GM18951 (cell line): ENCODE data around the gene IQSEC1.

ENCODE experiments used
- POLR2A ChIP-seq: IDR thresholded peaks from 4 replicates; pipeline ENCODE4 v1.6.1; 2011; ENCODE audit warnings: mild to moderate bottlenecking; ENCODE audit not compliant: insufficient read length, insufficient read depth; ENCODE audit errors: extremely low read depth
- in situ Hi-C: fragments of 300-500 bp; cut with MboI; formaldehyde crosslinking; loops from one replicate; pipeline ENCODE4 v1.12.0; 2022; ENCODE audit warnings: low sequenced_read_pairs, mixed read lengths, inconsistent platforms; ENCODE audit not compliant: unreplicated experiment

The IQSEC1 gene

GRCh38 chr3:13102386-13103345 lies 29.4 kb upstream of the IQSEC1 start:
- TF ChIP-seq POLR2A: no peak
- in situ Hi-C loops: no loop called here

- TF ChIP-seq POLR2A: no peak
- in situ Hi-C loops: loop anchor here (25.0 kb wide), 1 partner anchor 363 kb away; no protein-coding TSS in a partner anchor
Observed at GRCh38 chr3:13099707-13100106, 26.5 kb upstream of the IQSEC1 start.

DNA sequence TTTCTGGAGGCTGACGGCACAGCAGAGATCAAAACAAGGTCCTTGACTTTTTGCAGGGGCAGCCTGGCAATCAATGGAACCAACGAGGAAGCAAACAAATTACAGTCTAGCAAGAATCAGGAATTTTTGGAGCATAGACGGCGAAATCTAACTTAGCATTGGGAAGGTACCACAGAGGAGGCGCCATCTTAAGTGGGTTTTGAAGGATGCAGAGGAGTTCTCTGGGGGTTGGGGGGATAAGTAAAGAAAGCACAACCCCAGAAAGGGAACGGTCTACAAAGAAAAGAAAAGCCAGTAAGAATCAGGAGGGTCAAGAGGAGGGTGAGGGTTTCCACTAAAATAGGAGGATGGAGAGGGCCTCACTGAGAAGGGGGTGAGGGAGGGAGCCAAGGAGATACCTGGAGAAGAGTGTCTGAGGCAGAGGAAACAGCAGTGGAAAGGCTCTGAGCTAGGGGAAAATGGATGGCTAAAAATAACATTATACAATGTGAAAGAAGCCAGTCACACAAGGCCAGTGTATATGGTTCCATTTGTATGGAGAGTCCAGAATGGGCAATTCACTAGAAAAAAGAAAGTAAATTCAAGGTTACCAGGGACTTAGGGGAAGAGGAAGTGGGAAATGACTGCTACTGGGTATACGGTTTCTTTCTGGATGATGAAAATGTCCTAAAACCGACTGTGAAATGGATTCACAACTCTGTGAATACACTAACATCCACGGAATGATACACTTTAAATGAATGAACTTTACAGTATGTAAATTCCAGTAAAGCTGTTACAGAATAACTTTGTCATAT lies 25.2 kb upstream of the IQSEC1 start:
- in situ Hi-C loops: loop anchor here (25.0 kb wide), 1 partner anchor 364 kb away; no protein-coding TSS in a partner anchor

GRCh38 chr3:13096356-13096755 lies 23.1 kb upstream of the IQSEC1 start:
- in situ Hi-C loops: loop anchor here (25.0 kb wide), 1 partner anchor 366 kb away; no protein-coding TSS in a partner anchor
- TF ChIP-seq POLR2A: no peak

More for the DNA sequence above, 25.2 kb upstream of the IQSEC1 start:
- TF ChIP-seq POLR2A: no peak

DNA sequence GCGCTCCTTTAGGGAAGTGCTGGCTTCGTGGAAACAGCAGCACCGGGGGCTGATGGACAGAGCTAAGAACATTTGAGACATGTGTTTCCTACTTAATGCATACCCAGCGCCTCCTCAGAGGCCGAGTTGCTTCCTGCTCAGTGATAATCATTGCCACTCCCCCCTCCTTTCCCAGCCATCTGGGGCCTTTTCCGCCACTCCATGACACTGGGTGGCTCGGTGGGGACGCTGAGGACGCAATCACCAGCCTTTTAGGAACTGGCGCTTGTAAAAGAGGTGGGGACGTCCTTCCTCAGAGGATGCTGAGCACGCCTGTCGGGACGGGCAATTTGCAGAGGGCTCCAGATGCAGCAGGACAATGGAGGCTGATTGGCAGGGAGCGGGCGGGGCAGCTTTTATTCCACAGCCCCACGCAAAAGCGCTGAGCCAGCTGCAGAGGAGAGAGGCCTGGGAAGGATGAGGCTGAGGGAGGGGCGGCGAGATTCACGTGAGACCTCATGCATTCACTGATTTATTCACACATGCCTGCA lies 22.2 kb upstream of the IQSEC1 start:
- TF ChIP-seq POLR2A: no peak
- in situ Hi-C loops: loop anchor here (25.0 kb wide), 1 partner anchor 367 kb away; no protein-coding TSS in a partner anchor

DNA sequence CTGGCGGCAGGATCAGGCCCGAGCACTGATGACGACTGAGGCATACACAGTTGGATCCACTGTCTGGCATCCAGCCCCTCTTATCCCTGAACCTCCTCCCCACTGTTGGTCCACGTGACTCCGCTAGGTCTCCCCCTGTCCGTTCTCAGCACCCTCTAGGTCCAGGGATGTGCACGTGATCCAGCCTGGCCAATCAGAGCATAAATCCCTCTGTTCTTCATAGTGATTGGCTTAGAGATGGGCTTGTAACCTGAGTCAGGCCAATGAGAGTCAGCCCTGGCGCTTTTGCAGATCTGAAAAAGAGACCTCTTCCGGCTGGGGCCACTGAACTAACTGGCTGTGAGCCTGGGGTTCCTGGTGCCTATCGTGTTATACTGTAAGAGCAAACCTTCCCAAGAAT lies 20.5 kb upstream of the IQSEC1 start:
- no peak for TF ChIP-seq POLR2A
- in situ Hi-C loops: loop anchor here (25.0 kb wide), 1 partner anchor 369 kb away; no protein-coding TSS in a partner anchor

GRCh38 chr3:13092621-13093617 lies 19.7 kb upstream of the IQSEC1 start:
- no peak for TF ChIP-seq POLR2A
- in situ Hi-C loops: loop anchor here (25.0 kb wide), 1 partner anchor 369 kb away; no protein-coding TSS in a partner anchor

GRCh38 chr3:13091898-13092611 lies 18.8 kb upstream of the IQSEC1 start:
- in situ Hi-C loops: loop anchor here (25.0 kb wide), 1 partner anchor 370 kb away; no protein-coding TSS in a partner anchor
- TF ChIP-seq POLR2A: no peak

DNA sequence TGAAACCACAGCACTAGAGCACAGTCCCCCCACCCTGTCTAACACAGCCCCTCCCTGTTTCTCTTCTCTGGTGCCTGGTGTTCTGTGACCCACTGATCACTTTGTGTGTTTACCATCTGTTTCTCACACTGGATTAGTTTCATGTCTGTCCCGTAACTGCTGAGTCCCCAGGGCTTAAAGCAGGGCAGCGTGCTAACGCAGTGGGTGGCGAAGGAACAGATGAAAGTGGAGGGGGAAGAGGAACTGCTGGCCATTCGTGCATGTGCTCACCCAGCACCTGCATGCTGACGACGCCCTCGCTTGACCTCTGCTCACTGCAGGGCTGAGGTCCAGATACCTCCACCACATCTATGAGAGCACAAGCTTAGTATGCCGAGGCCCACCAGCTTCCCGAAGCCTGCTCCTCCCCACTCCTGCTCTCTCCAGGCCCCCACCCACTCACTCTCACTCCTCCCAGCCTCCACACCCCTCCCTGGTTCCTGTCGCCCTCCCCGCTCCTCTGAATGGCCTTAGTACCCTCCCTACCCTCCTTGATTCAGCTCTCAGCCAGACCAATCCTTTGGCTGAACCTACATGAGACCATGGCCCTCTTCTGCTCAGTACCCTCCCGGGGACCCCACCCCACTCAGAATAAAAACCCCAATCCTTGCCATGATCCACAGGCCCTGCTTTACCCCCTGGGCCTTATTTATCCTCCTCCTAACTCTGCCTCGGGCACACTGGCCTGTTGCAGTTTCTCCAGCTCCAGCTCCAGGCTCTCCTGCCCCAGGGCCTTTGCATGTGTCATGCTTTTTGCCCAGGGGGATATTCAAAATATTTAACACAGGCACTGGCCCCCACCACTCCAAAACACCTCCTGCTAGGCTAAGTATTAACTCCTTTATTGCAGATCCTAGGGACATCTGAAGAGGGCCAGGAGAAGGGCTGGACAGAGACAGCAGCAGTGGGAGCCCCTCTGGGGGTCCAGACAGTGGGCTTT lies 15.1 kb upstream of the IQSEC1 start:
- no peak for TF ChIP-seq POLR2A
- in situ Hi-C loops: loop anchor here (25.0 kb wide), 1 partner anchor 374 kb away; no protein-coding TSS in a partner anchor

DNA sequence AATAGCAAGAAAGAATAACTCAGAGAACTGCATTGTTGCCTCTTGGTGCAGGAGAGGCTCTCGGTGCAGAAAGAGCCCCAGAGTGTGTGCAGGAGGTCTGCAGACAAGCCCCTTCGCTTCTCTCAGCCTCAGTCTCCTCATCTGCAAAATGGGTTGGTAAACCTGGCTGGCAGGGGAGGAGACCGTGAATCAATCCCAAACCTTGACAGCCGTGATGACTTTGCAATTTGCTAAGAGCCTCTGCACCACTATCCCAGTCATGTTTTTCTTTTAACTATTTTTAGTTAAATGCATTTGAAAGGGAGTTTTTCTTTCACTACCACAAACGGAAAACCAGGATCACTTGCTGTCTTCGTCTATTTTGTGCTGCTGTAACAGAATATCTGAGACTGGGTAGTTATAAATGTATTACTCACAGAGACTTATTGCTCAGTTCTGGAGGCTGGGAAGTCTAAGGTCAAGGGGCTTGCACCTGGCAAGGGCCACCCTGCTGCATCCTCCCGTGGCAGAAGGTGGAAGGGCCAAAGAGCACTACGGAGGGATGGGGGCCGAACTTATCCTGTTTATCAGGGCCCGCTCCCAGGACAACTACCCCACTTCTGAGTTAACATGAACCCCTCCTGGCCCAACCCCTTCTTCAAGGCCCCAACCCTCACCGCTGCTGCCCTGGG lies 14.2 kb upstream of the IQSEC1 start:
- in situ Hi-C loops: loop anchor here (25.0 kb wide), 1 partner anchor 375 kb away; no protein-coding TSS in a partner anchor
- no peak for TF ChIP-seq POLR2A
